GM23248 (cell line): ENCODE data around the gene ACVR1C.

Experiments used
- EZH2 ChIP-seq: fragments of 200-600 bp; sonication (generic); IDR thresholded peaks from 2 replicates; pipeline ENCODE4 v1.6.1; 2018; ENCODE audit warnings: antibody characterized with exemption, mild to moderate bottlenecking; ENCODE audit not compliant: insufficient read depth, poor library complexity, severe bottlenecking
- EZH2phosphoT487 ChIP-seq: fragments of 200-600 bp; sonication (generic); IDR thresholded peaks from 2 replicates; pipeline ENCODE4 v1.6.1; 2018; ENCODE audit warnings: antibody characterized with exemption, moderate library complexity, mild to moderate bottlenecking, low read depth; ENCODE audit not compliant: insufficient read depth

GRCh38 chr2:157487747-157488146 lies 140.9 kb downstream of the ACVR1C start:
- TF ChIP-seq EZH2phosphoT487, result no peak
- TF ChIP-seq EZH2, result no peak
